Endometrial microvascular endothelial cells (primary cell): Measurements from ENCODE around the gene MYLK4. TPM values are rescaled to one million over a fixed set of nuclear protein-coding genes. Genes with fewer than 3 reads are reported as not detected.

Experiments used
- in situ Hi-C: cut with HindIII; loops from 2 replicates; pipeline ENCODE4 v1.10.0; 2017; ENCODE audit warnings: low sequenced_read_pairs, low pct_unique_long_range_greater_than_20kb; ENCODE audit errors: inconsistent ontology term
- total RNA-seq: library from RNA; depleted of rRNA; stranded (reverse); fragments of >200 nt; gene quantifications from one replicate; pipeline ENCODE4 v1.2.3, GENCODE V29; 2015; ENCODE audit errors: inconsistent ontology term

The MYLK4 gene
- total RNA-seq, 1 donor from 2014 or later: 0.56 TPM

- in situ Hi-C loops: no loop called here
Observed at GRCh38 chr6:2651961-2652360, 98.8 kb downstream of the MYLK4 start.

- in situ Hi-C loops: no loop called here
Observed at GRCh38 chr6:2651536-2651935, 99.2 kb downstream of the MYLK4 start.

GRCh38 chr6:2646346-2646745 lies 104.4 kb downstream of the MYLK4 start:
- in situ Hi-C loops: loop anchor here (25.0 kb wide), 1 partner anchor 1034 kb away; the partner anchor contains the start of gene FOXC1

GRCh38 chr6:2643935-2644539 lies 106.7 kb downstream of the MYLK4 start:
- in situ Hi-C loops: loop anchor here (25.0 kb wide), 1 partner anchor 1032 kb away; the partner anchor contains the start of gene FOXC1

GRCh38 chr6:2643130-2643529 lies 107.6 kb downstream of the MYLK4 start:
- in situ Hi-C loops: loop anchor here (25.0 kb wide), 1 partner anchor 1031 kb away; the partner anchor contains the start of gene FOXC1

GRCh38 chr6:2641044-2641725 lies 109.5 kb downstream of the MYLK4 start:
- in situ Hi-C loops: loop anchor here (25.0 kb wide), 1 partner anchor 1029 kb away; the partner anchor contains the start of gene FOXC1

- in situ Hi-C loops: loop anchor here (25.0 kb wide), 1 partner anchor 1028 kb away; the partner anchor contains the start of gene FOXC1
Observed at GRCh38 chr6:2640551-2640950, 110.2 kb downstream of the MYLK4 start.

- in situ Hi-C loops: loop anchor here (10.0 to 25.0 kb wide), 2 partner anchors 535 to 1028 kb away; partner anchors contain the start of gene FOXC1
Observed at GRCh38 chr6:2639896-2640295, 110.8 kb downstream of the MYLK4 start.

- in situ Hi-C loops: loop anchor here (10.0 to 25.0 kb wide), 2 partner anchors 534 to 1027 kb away; partner anchors contain the start of gene FOXC1
Observed at GRCh38 chr6:2639167-2639566, 111.6 kb downstream of the MYLK4 start.

- in situ Hi-C loops: loop anchor here (10.0 to 25.0 kb wide), 2 partner anchors 532 to 1024 kb away; partner anchors contain the start of gene FOXC1
Observed at GRCh38 chr6:2636672-2637071, 114.0 kb downstream of the MYLK4 start.

- in situ Hi-C loops: loop anchor here (10.0 to 25.0 kb wide), 2 partner anchors 531 to 1024 kb away; partner anchors contain the start of gene FOXC1
Observed at GRCh38 chr6:2635911-2636310, 114.8 kb downstream of the MYLK4 start.

- in situ Hi-C loops: loop anchor here (10.0 to 25.0 kb wide), 2 partner anchors 530 to 1022 kb away; partner anchors contain the start of gene FOXC1
Observed at GRCh38 chr6:2634139-2634964, 116.4 kb downstream of the MYLK4 start.

- in situ Hi-C loops: loop anchor here (10.0 to 25.0 kb wide), 2 partner anchors 529 to 1021 kb away; partner anchors contain the start of gene FOXC1
Observed at GRCh38 chr6:2633736-2634135, 117.0 kb downstream of the MYLK4 start.

GRCh38 chr6:2632976-2633584 lies 117.6 kb downstream of the MYLK4 start:
- in situ Hi-C loops: loop anchor here (10.0 to 25.0 kb wide), 2 partner anchors 528 to 1021 kb away; partner anchors contain the start of gene FOXC1

GRCh38 chr6:2632368-2632767 lies 118.4 kb downstream of the MYLK4 start:
- in situ Hi-C loops: loop anchor here (10.0 to 25.0 kb wide), 2 partner anchors 528 to 1020 kb away; partner anchors contain the start of gene FOXC1

- in situ Hi-C loops: loop anchor here (10.0 to 25.0 kb wide), 2 partner anchors 526 to 1019 kb away; partner anchors contain the start of gene FOXC1
Observed at GRCh38 chr6:2630891-2631571, 119.7 kb downstream of the MYLK4 start.

GRCh38 chr6:2630359-2630758 lies 120.4 kb downstream of the MYLK4 start:
- in situ Hi-C loops: loop anchor here (10.0 to 25.0 kb wide), 2 partner anchors 526 to 1018 kb away; partner anchors contain the start of gene FOXC1
